Measurements from ENCODE around the gene LRP5. TPM values are rescaled to one million over a fixed set of nuclear protein-coding genes. Genes with fewer than 3 reads are reported as not detected.

Gene LRP5
- total RNA-seq, 4 donors from 2014 or later: 32.6 to 68.9 (median 42.5) TPM

DNA sequence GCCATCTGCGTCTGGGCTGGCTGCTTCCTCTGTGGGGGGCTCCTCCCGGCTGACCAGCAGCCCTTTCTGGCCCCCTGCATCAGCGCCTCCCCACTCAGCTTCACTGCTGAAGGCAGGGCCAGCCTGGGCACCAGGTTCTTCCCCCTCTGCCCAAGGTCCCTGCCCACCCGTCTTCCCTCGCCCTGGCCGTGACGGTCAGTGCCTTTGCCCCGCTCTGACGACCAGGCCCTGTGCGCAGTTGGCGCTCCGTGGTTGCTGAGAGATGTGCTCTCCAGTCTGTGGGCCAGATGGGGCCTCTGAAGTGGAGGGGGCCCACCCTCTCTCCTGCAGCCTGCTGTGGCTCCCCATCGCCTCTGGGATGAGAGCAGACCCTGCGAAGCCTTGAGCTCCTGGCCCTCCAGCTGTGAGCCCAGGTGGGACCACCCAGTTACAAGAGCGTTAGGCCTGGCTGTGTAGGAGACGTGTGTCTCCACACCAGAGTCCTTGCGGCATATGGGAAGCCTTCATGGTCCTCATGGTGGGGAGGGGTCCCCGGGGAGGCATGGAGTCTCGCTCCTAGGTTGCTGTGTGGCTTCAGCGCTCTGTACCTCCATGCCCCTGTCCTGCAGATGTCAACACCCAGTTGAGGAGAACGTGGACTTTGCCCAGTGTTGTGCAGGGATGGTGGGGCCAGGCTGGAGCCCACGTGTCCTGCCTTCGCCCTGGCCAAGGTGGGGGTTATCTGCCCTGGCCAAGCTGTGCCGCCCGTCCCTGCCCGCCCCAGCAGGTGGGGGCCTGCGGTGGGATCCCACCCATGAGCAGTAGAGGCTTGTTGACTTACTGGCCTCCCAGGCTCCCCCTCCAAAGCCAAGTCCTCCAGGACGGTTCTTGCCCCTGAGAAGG lies 14.2 kb downstream of the LRP5 start:
- H3K4me3 ChIP-seq: no peak overlapping the region
- peak overlapping the region in 1 of 4 donors; percentile 4 for H3K27ac ChIP-seq
- peaks cover 0 to 100% (median 64%) of the 10 kb centered on the region in 3 donors for H3K4me1 ChIP-seq
- WGBS, 2 donors (ENCODE audit: low coverage in 1 of 2): 67 to 90% methylated on average over 1 to 4 of the region's 28 CpGs
- no peaks in the 10 kb centered on the region for H3K27me3 ChIP-seq
- no peaks in the 10 kb centered on the region for H3K36me3 ChIP-seq
- H3K9me3 ChIP-seq: no peaks in the 10 kb centered on the region
- TF ChIP-seq EP300 (IDR thresholded peaks at IDR 0.05) (no peak), POLR2AphosphoS5 (IDR thresholded peaks at IDR 0.05) (no peak), POLR2A (IDR thresholded peaks at IDR 0.05) (no peak)
- TF ChIP-seq, protein P1, sequence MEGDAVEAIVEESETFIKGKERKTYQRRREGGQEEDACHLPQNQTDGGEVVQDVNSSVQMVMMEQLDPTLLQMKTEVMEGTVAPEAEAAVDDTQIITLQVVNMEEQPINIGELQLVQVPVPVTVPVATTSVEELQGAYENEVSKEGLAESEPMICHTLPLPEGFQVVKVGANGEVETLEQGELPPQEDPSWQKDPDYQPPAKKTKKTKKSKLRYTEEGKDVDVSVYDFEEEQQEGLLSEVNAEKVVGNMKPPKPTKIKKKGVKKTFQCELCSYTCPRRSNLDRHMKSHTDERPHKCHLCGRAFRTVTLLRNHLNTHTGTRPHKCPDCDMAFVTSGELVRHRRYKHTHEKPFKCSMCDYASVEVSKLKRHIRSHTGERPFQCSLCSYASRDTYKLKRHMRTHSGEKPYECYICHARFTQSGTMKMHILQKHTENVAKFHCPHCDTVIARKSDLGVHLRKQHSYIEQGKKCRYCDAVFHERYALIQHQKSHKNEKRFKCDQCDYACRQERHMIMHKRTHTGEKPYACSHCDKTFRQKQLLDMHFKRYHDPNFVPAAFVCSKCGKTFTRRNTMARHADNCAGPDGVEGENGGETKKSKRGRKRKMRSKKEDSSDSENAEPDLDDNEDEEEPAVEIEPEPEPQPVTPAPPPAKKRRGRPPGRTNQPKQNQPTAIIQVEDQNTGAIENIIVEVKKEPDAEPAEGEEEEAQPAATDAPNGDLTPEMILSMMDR (IDR thresholded peaks at IDR 0.05): no peak
- no peak for ATAC-seq

DNA sequence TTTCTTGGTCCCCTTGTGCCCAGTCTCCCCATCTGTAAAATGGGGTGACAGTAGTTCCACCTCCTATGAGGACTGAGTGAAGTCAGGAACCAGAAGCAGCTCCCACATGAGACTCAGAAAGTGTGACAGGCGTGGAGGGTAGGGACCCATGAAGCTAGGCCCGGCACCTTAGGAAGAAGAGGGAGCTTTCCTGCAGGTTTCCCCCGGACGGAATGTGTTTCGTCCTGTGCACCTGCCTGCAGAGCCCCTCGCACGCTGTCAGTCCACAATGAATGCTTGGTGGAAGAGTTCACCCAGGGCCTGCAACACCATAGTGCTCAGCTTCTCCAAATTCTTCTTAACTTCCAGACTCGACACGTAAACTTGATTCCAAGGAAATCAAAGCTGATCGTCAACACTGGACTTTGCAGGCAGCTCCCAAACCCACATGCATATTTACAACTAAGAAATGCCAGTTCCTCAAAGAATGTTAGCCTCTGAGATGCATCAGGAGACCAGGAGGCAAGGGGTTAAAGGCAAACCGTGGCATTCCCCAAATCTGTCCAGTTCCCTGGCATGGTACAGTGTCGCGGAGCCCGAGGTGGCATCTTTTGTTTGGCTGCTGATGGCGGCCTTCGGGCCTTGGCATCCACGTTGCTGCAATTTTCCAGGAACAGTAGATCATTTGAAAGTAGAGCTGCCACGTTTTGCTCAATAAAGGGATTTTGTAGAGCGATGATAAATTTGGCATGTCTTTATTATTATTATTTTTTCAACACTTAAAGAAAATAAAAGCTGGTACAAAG lies 15.4 kb downstream of the LRP5 start:
- H3K36me3 ChIP-seq: no peaks in the 10 kb centered on the region
- TF ChIP-seq, protein P1 (IDR thresholded peaks at IDR 0.05): no peak
- TF ChIP-seq EP300 (IDR thresholded peaks at IDR 0.05) (no peak), POLR2AphosphoS5 (IDR thresholded peaks at IDR 0.05) (no peak), POLR2A (IDR thresholded peaks at IDR 0.05) (no peak)
- H3K27me3 ChIP-seq: no peaks in the 10 kb centered on the region
- H3K27ac ChIP-seq: peak overlapping the region in 3 of 4 donors; percentile 54 to 76 (median 59)
- peaks cover 0 to 100% (median 69%) of the 10 kb centered on the region in 3 donors for H3K4me1 ChIP-seq
- ATAC-seq: no peak
- H3K4me3 ChIP-seq: no peak overlapping the region
- 36 to 42% methylated on average over 10 to 15 of the region's 19 CpGs for WGBS, 2 donors (ENCODE audit: low coverage in 1 of 2)
- H3K9me3 ChIP-seq: no peaks in the 10 kb centered on the region

DNA sequence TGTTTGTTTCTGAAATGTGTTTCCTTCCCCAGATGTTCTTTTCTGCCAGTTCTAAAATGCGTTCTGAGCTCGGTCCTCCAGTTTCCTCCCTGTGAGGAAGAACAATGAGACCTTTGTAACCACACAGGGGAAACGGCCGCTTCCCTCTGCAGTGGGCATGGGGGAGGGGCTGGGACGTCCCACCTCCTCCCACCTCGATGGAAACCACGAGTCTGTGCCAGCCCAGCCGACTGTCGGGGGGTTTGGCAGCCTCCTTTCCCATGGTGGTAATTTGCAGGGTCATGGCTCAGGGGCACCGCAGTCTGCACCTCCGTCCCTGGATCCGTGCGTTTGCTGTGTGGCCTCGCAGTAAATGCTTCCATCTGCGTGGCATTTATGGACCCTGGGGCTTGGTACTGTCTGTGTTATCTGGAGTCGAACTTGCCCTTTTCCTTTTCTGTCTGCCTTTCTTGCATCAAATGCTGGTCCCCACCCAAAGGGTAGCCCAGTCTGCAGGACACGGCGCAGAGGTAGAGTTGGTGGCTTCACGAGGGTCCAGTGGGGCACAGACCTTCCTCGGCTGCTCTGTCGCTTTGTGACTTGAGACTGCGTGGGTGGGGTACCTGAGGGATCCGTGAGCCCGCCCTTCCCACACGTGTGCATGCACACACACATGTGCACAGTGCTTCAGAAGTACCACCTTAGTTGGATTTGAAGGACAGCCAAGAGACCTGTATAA lies 16.1 kb downstream of the LRP5 start:
- WGBS, 2 donors (ENCODE audit: low coverage in 1 of 2): 10 to 28% methylated on average over 2 to 10 of the region's 25 CpGs
- ATAC-seq: no peak
- Histone ChIP-seq H3K36me3 (no peaks in the 10 kb centered on the region), H3K4me1 (peaks cover 0 to 100% (median 69%) of the 10 kb centered on the region in 3 donors), H3K9me3 (no peaks in the 10 kb centered on the region), H3K27me3 (no peaks in the 10 kb centered on the region), H3K27ac (peak overlapping the region in 3 of 4 donors; percentile 54 to 76 (median 59)), H3K4me3 (no peak overlapping the region)
- TF ChIP-seq POLR2A (IDR thresholded peaks at IDR 0.05): no peak
- TF ChIP-seq, protein P1 (IDR thresholded peaks at IDR 0.05): no peak
- TF ChIP-seq POLR2AphosphoS5 (IDR thresholded peaks at IDR 0.05): no peak
- no peak for TF ChIP-seq EP300 (IDR thresholded peaks at IDR 0.05)

DNA sequence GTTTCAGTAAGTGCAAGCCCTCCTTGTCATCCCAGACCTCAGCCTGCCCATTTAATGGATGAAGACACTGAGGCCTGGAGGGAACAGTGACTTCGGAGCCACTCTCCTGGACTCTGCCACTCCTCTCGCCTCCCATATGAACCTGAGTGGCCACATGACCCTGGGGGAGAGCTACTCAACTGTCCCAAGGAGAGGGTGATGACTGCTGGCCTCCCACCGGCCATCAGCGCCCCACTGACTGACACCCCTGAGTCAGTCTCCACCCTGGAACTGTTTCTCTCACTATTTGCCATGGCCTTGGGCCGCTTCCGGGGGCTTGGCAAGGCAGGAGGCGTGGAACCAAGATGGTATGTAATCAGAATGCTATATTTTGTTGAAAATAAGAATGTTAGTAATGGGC lies 17.1 kb downstream of the LRP5 start:
- ATAC-seq: no peak
- WGBS, 2 donors (ENCODE audit: low coverage in 1 of 2): no CpG with 5 or more reads among the region's 7 CpGs
- no peaks in the 10 kb centered on the region for H3K36me3 ChIP-seq
- TF ChIP-seq POLR2A (IDR thresholded peaks at IDR 0.05): no peak
- TF ChIP-seq, protein P1 (IDR thresholded peaks at IDR 0.05): no peak
- no peak for TF ChIP-seq POLR2AphosphoS5 (IDR thresholded peaks at IDR 0.05)
- no peak for TF ChIP-seq EP300 (IDR thresholded peaks at IDR 0.05)
- H3K27me3 ChIP-seq: no peaks in the 10 kb centered on the region
- no peaks in the 10 kb centered on the region for H3K9me3 ChIP-seq
- H3K4me1 ChIP-seq: peaks cover 0 to 97% (median 69%) of the 10 kb centered on the region in 3 donors
- H3K4me3 ChIP-seq: no peak overlapping the region
- peak overlapping the region in 3 of 4 donors; percentile 52 to 76 (median 71) for H3K27ac ChIP-seq

Measured in gastroesophageal sphincter (tissue), 4 donors.